Activated CD8-positive, alpha-beta memory T cell treated with anti-CD3 and anti-CD28 coated beads, Interleukin-2, amount 50 U/mL, for 4 hours (primary cell): ENCODE results near the gene ZNF771.
"Not testable (repeated sequence)": the region's sequence is repeated elsewhere in the genome, so short reads cannot be mapped to it uniquely, and the experiment has no call there.

Experiments
- DNase-seq: peaks from one replicate; pipeline ENCODE4 v3.0.0-alpha.2; 2020

Gene ZNF771

GRCh38 chr16:30376461-30376902 lies 30.9 kb upstream of the ZNF771 start:
- DNase-seq, result no peak

- no peak for DNase-seq
Observed at GRCh38 chr16:30377050-30377811, 30.2 kb upstream of the ZNF771 start.

GRCh38 chr16:30377812-30378235 lies 29.6 kb upstream of the ZNF771 start:
- DNase-seq, result peak; percentile 91

GRCh38 chr16:30378236-30379157 lies 28.9 kb upstream of the ZNF771 start:
- peak; percentile 100 for DNase-seq

GRCh38 chr16:30379158-30379783 lies 28.1 kb upstream of the ZNF771 start:
- no peak for DNase-seq

- no peak for DNase-seq
Observed at GRCh38 chr16:30380072-30380802, 27.2 kb upstream of the ZNF771 start.

- no peak for DNase-seq
Observed at GRCh38 chr16:30380803-30381208, 26.6 kb upstream of the ZNF771 start.

GRCh38 chr16:30381291-30382041 lies 25.9 kb upstream of the ZNF771 start:
- peak; percentile 54 for DNase-seq

GRCh38 chr16:30382111-30382881 lies 25.1 kb upstream of the ZNF771 start, which contains the start of gene SEPTIN1:
TSS of gene SEPTIN1 (minus strand) at chr16:30382561. CDS start at chr16:30382542, 19 bp downstream.
- DNase-seq, result peak; percentile 71

GRCh38 chr16:30383521-30383920 lies 23.9 kb upstream of the ZNF771 start:
- DNase-seq, result no peak

GRCh38 chr16:30394592-30395154 lies 12.7 kb upstream of the ZNF771 start:
- DNase-seq, result no peak

- peak; percentile 63 for DNase-seq
Observed at GRCh38 chr16:30395155-30395991, 12.0 kb upstream of the ZNF771 start, which contains the start of gene ZNF48. TSS of gene ZNF48 (plus strand) at chr16:30395420. CDS start at chr16:30395795, 375 bp downstream.

- no peak for DNase-seq
Observed at GRCh38 chr16:30395992-30396585, 11.3 kb upstream of the ZNF771 start.

- not testable (repeated sequence) for DNase-seq
Observed at GRCh38 chr16:30396627-30397026, 10.8 kb upstream of the ZNF771 start.

GRCh38 chr16:30397056-30397455 lies 10.3 kb upstream of the ZNF771 start:
- DNase-seq, result no peak

- no peak for DNase-seq
Observed at GRCh38 chr16:30397776-30398660, 9.4 kb upstream of the ZNF771 start.

GRCh38 chr16:30398661-30399434 lies 8.6 kb upstream of the ZNF771 start:
- DNase-seq, result no peak
